ENCODE measurements around the gene NDEL1. TPM values are rescaled to one million over a fixed set of nuclear protein-coding genes. Genes with fewer than 3 reads are reported as not detected.

NDEL1 gene
- total RNA-seq, 1 experiment from 2014 or later: 38.4 TPM

- Histone ChIP-seq H2BK20ac (ENCODE audit: low read depth, low read length, poor library complexity, severe bottlenecking) (no peak overlapping the region), H3K4ac (ENCODE audit: low read depth, low read length) (no peak overlapping the region), H3K4me2 (ENCODE audit: insufficient read depth, insufficient read length, low read length) (no peak overlapping the region), H3K79me2 (ENCODE audit: insufficient read depth, low read length) (no peaks in the 10 kb centered on the region), H4K8ac (replicated peaks; ENCODE audit: insufficient read length, low read depth, low read length) (no peak overlapping the region), H3K23me2 (ENCODE audit: insufficient read length, low read depth, low read length, poor library complexity, severe bottlenecking) (no peaks in the 10 kb centered on the region), H3K9ac (ENCODE audit: extremely low read depth, insufficient read length, low read length) (no peak overlapping the region), H2BK5ac (ENCODE audit: insufficient read length, low read length) (no peak overlapping the region), H3K56ac (ENCODE audit: insufficient read length, low read depth, low read length) (no peak overlapping the region), H3K4me1 (ENCODE audit: insufficient read depth, low read length) (no peaks in the 10 kb centered on the region), H3K23ac (ENCODE audit: insufficient read length, low read depth, low read length) (no peak overlapping the region), H2AK5ac (ENCODE audit: insufficient read length, low read length) (no peak overlapping the region), H4K91ac (ENCODE audit: insufficient read length, low read depth, low read length) (no peak overlapping the region), H4K5ac (ENCODE audit: insufficient read length, low read depth, low read length) (no peak overlapping the region), H3K9me3 (ENCODE audit: control insufficient read depth, low read depth, low read length) (no peaks in the 10 kb centered on the region), H2BK12ac (ENCODE audit: insufficient read length, low read depth, low read length) (no peak overlapping the region), H3K27me3 (ENCODE audit: insufficient read depth, low read length) (no peaks in the 10 kb centered on the region), H3K27ac (ENCODE audit: insufficient read length, low read depth, low read length) (no peak overlapping the region), H3K18ac (ENCODE audit: insufficient read length, low read depth, low read length) (no peak overlapping the region), H2BK15ac (ENCODE audit: low read depth, low read length) (no peak overlapping the region), H2BK120ac (ENCODE audit: low read depth, low read length, poor library complexity, severe bottlenecking) (no peak overlapping the region), H4K20me1 (ENCODE audit: control insufficient read depth, insufficient read depth, insufficient read length) (no peaks in the 10 kb centered on the region), H3T11ph (ENCODE audit: low read length) (no peak overlapping the region), H3K14ac (ENCODE audit: insufficient read depth, low read length) (no peak overlapping the region), H2AFZ (ENCODE audit: low read length) (no peak overlapping the region), H3K79me1 (ENCODE audit: insufficient read depth, low read depth, low read length, poor library complexity, severe bottlenecking) (no peaks in the 10 kb centered on the region)
- no CpG with 5 or more reads among the region's 3 CpGs for WGBS (ENCODE audit: extremely low coverage, insufficient read length, low lambda C conversion rate)
- Mint-ChIP-seq H3K4me1 (no peaks in the 10 kb centered on the region), H3K9me3 (no peaks in the 10 kb centered on the region), H3K27ac (no peak overlapping the region), H3K4me3 (no peak overlapping the region), H3K36me3 (ENCODE audit: insufficient read depth in 1 of 3, low read depth in 3 of 3) (peaks cover 22 to 70% (median 57%) of the 10 kb centered on the region in 3 experiments; a peak in 6 of 7 replicates), H3K27me3 (ENCODE audit: low read depth) (no peaks in the 10 kb centered on the region)
- TF ChIP-seq, protein P1, sequence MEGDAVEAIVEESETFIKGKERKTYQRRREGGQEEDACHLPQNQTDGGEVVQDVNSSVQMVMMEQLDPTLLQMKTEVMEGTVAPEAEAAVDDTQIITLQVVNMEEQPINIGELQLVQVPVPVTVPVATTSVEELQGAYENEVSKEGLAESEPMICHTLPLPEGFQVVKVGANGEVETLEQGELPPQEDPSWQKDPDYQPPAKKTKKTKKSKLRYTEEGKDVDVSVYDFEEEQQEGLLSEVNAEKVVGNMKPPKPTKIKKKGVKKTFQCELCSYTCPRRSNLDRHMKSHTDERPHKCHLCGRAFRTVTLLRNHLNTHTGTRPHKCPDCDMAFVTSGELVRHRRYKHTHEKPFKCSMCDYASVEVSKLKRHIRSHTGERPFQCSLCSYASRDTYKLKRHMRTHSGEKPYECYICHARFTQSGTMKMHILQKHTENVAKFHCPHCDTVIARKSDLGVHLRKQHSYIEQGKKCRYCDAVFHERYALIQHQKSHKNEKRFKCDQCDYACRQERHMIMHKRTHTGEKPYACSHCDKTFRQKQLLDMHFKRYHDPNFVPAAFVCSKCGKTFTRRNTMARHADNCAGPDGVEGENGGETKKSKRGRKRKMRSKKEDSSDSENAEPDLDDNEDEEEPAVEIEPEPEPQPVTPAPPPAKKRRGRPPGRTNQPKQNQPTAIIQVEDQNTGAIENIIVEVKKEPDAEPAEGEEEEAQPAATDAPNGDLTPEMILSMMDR (conservative IDR thresholded peaks at IDR 0.05): no peak
- no peak for DNase-seq
Measured at GRCh38 chr17:8453326-8453725, 17.6 kb downstream of the NDEL1 start.

All from H9 (cell line).